ENCODE measurements around the gene BHLHA15. TPM values are rescaled to one million over a fixed set of nuclear protein-coding genes. Genes with fewer than 3 reads are reported as not detected.
"Not testable (repeated sequence)": the region's sequence is repeated elsewhere in the genome, so short reads cannot be mapped to it uniquely, and the experiment has no call there.

Gene BHLHA15
- polyA plus RNA-seq, 3 donors: 0.16 to 0.44 TPM; not detected in 1

DNA sequence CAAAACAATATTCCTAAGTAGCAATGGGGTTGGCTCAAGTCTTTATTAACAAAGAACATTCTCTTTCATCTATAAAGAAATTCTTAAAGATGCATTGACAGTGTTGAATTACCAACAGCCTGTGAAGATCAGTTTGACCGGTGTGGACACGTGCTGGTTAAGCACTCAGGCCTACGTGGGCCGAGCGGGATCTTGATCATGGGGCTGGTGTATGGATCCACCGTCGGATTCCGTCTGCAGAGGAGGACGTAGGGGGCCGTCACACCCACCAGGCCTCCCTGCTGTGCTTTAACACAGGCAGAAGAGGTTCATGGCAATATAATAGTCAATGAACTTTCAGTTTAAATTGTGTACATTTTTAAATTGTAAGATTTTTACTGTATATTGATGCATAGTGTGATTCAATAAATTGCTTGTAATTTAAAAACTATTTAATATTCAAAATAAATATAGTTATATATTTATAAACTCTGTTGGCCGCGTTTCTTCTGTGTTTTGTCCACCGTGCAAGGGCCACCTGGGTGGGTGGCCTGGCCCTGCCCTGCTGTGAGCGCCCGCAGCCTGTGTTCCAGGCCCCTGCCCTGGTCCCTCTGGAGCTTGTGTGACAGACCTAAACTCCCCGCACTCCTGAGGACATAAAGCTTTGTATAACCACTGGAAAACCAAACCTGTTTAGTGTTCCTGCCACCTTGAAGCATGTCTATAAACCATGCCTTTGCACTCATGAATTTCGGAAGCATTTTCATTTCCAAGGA is 1.9 kb upstream of the BHLHA15 start:
- no peak for DNase-seq

DNA sequence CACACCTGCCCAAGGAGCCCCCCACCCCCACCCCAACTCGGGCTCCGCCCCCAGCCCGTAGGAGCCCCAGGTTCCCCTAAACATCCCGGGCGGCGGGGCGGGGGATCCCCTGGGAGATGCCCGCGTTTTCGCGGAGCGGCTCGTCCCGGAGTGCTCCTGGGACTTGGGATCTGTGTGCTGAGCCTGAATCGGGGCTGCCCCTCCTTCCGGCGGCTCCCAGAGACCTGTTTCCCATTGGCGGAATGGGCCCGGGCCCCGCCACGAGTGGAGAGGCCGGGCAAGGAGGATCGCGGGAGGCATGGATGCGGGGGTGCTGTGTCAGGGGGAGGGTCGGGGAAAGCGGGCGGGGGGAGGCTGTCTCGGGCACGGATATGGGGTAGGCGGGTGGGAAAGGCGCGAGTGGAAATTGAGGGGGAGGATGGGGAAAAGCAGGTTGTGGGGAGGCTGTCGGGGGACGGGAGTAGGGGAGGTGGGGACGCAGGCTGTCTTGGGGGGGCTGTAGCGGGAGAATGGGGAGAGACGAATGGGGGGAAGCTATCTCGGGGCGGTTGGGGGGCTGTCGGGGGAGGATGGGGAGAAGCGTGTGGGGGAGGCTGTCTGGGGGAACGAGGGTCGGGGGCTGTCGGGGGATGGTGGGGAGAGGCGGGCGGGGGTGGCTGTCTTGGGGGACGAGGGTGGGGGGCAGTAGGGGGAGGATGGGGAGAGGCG is 572 bp upstream of the BHLHA15 start:
- no peak for DNase-seq

DNA sequence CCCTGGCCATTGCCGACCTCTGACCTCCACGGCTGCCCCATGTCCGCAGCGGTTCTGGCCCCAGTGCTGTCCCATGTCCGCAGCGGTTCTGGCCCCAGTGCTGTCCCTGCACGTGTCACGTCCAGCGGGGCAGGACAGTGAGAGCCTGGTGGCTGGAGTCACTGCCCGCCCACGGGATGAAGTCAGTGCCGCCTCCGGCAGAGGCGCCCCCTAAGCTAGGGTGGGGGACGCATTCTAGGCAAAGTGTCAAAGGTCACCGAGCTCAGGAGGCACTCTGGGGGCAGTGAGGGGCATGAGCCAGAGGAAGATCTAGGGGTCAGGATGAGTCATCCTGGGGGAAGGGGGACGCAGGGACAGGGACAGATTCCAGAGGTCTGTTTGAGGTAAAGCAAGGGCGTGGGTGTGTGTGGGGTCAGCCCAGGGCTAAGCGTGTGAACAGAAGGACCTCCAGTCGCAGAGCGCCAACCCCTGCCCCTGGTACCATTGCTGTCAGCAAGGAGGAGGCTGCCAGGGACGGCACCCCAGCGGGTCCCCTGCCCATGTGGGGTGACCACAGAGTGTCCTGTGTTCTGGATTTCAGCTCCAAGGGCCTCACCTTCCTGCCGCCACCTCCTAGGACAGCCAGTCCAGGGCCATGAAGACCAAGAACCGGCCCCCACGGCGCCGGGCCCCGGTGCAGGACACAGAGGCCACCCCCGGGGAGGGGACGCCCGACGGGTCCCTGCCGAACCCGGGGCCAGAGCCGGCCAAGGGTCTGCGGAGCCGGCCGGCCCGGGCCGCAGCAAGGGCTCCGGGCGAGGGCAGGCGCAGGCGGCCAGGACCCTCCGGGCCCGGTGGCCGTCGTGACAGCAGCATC is 665 bp downstream of the BHLHA15 start:
- no peak for DNase-seq

GRCh38 chr7:98212532-98213041 is 1.3 kb downstream of the BHLHA15 start:
- no peak for DNase-seq

- no peak for DNase-seq
Measured at GRCh38 chr7:98213296-98213887, 2.2 kb downstream of the BHLHA15 start.

DNA sequence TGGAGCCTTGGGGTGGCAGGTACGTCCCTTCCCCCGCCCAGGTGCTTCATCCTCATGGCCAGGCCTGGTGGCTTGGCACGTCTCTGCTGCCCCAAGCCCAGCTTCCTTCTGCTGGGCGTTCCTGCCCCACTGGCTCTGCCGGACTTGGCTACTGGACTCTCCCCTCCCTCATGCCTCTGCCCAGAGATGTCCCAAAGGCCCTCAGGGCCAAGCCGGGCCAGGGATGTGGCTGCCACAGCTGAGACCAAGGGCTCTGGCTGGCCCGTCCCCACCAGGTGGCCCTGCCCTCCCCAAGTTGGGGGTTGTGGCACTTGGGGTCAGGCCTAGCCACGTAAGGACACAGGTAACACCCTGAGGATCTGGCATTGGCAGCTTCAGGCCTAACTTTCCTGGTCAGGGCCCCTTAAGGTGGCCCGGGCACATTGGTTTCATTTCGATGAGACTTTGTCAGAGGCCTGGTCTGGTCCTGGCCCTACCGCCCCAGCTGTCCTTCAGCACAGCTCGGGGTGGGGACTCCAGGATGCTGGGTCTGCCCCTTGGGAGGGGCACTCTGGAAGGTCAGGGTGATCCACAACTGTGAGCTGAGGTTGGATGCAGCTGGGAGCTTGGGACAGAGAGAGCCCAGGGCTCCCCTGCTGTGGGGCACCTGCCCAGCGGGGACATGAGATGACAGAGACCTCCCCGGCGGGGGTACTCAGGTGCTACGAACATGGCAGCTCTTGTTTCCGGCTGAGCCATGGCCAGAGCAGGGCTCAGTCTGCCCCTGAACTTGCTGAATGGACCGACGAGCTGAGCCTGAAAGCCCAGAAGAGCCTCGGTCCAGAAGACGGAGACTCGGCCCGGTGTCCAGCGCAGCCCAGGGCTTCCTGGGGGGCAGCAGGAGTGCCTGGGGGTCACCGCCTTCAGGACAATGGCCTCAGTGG is 2.9 kb downstream of the BHLHA15 start:
- no peak for DNase-seq

- no peak for DNase-seq
Measured at GRCh38 chr7:98214811-98215321, 3.6 kb downstream of the BHLHA15 start.

- DNase-seq: no peak
Measured at GRCh38 chr7:98215561-98216495, 4.6 kb downstream of the BHLHA15 start.

- no peak for DNase-seq
Measured at GRCh38 chr7:98216941-98217622, 5.8 kb downstream of the BHLHA15 start.

DNA sequence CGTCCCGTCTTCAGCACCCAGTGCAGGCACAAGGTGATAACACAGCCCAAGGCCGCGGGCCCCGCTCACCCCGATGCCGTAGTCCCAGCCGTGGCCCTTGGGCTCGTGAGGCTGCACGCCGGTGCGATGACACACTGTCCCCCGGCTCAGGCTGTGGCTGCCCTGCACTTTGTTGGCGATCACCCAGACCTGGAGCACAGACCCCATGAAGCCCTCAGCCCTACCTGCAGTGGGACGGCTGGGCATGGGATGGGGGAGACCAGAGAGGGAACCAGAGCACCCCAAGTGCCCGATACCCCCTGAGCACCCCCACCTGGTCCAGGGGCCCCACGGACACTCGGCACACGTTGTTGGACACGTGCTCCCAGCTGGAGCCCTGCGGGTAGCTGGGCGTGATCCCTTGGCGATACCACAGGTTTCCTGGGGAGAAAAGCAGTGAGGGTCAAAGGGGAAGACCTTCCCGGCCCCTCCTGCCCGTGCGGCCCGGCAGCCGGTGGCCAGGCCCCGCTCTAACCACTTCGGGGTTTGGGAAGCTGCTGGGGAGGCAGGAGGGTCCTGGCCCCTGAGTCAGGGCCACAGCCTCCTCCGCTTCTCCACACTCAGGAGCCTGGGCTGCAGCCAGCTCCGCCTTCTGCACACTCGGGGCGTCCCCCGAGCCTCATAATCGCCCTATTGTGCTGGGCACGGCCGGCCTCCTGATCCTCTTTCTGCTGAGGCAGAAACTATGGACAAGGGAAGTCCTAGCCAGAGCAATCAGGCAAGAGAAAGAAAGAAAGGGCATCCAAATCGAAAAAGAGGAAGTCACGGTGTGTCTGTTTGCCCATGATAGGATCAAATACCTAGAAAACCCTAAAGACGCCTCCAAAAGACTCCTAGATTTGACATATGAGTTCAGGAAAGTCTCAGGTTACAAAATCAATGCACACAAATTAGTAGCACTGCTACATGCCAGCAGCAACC is 6.7 kb downstream of the BHLHA15 start:
- DNase-seq: no peak

DNA sequence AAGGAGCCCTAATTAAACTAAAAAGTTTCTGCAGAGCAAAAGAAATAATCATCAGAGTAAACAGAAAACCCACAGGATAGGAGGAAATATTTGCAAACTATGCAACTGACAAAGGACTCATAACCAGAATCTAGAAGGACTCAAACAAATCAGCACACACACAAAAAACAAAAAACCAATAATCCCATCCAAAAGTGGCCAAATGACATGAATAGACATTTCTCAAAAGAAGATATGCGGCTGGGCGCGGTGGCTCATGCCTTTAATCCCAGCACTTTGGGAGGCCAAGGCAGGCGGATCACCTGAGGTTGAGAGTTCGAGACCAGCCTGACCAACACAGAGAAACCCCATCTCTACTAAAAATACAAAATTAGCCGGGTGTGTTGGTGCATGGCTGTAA is 8.1 kb downstream of the BHLHA15 start:
- not testable (repeated sequence) for DNase-seq

DNA sequence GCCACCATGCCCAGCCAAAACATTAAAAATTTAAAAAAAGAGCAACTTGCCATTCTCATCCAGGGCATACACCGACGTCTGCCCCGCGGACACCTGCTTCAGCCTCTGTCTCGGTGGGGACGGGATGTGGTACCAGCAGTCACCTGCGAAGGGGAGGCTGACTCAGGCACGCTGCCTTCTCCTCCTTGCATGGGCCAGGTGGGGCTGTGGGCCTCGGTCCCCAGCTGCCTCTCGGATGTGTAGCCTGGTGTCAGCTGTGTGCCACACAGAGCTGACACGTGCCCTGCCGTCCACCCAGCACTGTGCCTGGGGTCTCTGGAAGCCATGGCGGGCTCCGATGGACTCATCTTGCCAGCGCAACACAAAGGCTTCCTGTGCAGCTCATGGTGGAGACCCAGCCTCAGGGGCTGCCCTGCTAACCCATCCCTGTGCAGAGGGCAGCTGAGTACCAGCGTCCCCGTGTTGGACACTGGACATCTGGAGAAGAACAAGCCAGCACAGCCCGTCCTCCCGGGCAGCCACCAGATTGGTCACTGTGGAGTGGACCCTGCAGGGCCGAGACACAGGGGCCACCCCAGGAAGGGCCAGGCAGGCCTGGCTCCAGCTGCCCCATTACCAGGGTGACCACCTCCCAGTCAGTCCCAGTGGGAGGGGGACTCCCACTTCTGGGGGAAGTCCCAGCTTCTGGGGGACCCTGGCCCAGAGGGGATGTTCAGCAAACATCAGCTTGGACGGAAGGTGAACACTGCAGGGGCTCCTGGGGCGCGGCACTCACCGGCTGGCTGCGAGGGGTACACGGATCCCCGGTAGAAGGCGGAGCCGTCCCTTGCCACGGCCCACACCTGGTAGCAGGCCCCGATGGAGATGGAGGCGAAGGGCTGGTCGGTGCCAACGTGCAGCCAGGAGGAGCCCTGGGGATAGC is 10.6 kb downstream of the BHLHA15 start:
- no peak for DNase-seq

GRCh38 chr7:98222533-98223195 is 11.4 kb downstream of the BHLHA15 start:
- no peak for DNase-seq

- DNase-seq: no peak
Measured at GRCh38 chr7:98223351-98223897, 12.2 kb downstream of the BHLHA15 start.

DNA sequence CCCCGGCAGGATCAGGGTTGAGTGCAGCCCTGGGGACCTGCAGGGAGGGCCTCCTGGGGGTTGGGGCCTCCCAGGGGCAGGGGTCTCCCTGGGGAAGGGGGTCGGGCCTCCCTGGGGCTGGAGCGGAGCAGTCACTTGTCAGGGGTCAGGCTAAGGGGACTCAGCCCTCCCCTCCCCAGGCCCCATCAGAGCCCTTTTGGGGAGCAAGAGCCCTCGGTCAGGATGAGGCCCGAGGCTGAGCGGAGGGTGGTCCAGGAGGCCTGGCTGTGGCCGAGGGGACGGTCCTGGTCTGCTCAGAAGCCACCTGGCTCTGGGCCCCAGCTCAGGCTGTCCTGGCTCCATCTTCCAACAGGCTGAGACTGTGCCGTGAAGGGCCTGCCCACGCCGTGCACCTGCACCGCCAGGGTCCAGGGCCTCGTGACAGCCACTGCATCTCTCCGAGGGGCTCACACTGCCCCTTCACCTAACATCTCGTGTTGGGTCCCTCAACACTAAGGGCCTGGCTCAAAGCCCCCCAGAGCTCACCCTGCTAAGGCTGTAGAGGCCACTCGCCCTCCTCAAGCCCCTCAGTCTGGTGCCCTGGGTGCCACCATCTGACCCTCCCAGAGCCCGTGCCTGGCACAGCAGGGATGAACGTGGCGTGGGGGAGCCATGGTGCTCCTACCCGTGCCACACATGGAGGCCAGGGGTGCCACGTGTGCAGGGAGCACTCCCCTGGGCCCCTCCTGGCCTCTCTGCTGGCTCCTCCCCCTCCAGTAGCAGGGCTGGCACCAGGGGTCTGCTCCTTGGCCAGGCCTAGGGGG is 12.9 kb downstream of the BHLHA15 start:
- no peak for DNase-seq
